HG03045 (cell line): ENCODE measurements around the gene EIF2B4.

ENCODE experiments used
- ATAC-seq: cut with Tn5 transposase; IDR thresholded peaks from one replicate; pipeline ENCODE4 v1.9.1; 2021; ENCODE audit warnings: mild to moderate bottlenecking, moderate library complexity; ENCODE audit not compliant: unreplicated experiment

EIF2B4 gene

DNA sequence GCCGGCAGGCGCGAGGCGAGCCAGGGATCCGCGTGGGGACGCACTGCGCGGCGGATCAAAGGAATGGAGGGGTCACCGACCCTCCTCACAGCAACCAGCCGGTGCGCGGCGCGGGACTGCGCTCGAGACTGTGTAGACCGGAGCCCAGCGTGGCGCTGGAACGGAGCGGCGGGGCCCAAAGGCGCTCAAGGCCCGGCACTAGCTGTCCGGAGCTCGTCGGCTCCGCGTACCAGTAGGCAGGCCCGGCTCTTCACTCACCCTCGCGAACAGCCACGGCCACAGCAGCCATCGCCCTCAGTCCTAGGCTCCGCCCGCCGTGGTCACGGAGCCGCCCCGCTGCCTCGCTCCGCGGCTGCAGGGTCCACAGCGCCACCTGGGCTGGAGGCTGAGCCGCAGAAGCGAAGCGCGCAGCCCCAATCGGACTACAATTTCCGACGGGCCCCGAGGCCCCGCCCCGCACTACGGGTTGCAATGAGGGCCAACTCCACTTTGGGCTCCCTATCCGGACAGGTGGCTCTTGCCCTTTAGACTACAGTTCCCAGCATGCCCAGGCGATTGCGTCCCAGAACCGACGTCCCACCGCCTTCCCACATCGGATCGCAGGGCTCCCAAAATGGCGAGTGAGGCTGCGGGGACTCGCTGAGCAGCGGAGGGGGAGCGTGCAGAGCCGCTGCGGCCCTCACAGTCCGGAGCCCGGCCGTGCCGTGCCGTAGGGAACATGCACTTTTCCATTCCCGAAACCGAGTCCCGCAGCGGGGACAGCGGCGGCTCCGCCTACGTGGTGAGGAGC, at the start of gene EIF2B4, which contains the start of gene SNX17:
Gene EIF2B4 (minus strand): TSS at position 313 of the 790 bp plus-strand sequence. CDS start 24 bp downstream, at position 289.
Gene SNX17 (plus strand): TSS at position 591 of the 790 bp plus-strand sequence. CDS start 128 bp downstream, at position 719.
- ATAC-seq, result peak; percentile 91

DNA sequence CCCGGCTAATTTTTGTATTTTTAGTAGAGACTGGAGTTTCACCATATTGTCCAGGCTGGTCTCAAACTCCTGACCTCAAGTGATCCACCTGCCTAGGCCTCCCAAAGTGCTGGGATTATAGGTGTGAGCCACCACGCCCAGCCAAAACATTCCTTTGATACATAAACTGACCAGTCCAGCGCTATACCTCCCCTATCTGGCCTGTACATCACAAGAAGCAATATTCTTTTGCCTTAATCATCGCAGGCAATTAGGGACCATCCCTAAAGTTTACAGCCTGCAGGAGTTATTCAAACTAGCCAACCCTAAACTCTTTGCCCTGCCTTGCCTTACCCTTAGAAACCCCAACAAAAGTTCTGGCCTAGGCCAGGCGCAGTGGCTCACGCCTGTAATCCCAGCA, 46.0 kb upstream of the EIF2B4 start:
- no peak for ATAC-seq

- ATAC-seq, result no peak
Observed at GRCh38 chr2:27412419-27413152, 42.4 kb upstream of the EIF2B4 start.

GRCh38 chr2:27409321-27410073, 39.4 kb upstream of the EIF2B4 start, which contains the start of gene PPM1G:
TSS of gene PPM1G (minus strand) at chr2:27409591. CDS start at chr2:27409422, 169 bp downstream.
- ATAC-seq, result peak; percentile 94

GRCh38 chr2:27408601-27409320, 38.6 kb upstream of the EIF2B4 start:
- ATAC-seq, result peak; percentile 35

DNA sequence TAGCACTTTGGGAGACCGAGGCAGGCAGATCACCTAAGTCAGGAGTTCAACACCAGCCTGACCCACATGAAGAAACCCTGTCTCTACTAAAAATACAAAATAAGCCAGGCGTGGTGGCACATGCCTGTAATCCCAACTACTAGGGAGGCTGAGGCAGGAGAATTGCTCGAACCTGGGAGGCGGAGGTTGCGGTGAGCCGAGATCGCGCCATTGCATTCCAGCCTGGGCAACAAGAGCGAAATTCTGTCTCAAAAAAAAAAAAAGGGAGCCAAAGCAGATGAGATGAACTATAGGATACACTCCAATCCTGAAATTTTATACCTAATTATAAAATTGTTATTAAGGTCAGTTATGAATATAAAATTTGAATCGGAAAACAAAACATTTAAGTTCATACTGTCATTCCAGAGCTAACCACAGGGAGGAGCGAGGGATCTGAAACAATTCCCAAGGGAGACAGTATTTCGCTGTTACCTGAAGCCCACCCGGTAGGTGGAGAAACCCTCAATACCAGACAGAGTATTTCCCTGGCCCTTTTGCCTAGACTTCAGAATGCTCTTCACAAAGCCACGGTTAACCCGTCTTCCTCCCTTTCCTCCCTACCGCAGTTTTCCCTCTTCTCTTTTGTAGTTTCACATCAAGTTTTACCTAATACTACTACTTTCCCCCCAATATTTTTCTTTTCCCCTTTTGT, 37.8 kb upstream of the EIF2B4 start:
- no peak for ATAC-seq

GRCh38 chr2:27400348-27401135, 30.4 kb upstream of the EIF2B4 start:
- no peak for ATAC-seq

DNA sequence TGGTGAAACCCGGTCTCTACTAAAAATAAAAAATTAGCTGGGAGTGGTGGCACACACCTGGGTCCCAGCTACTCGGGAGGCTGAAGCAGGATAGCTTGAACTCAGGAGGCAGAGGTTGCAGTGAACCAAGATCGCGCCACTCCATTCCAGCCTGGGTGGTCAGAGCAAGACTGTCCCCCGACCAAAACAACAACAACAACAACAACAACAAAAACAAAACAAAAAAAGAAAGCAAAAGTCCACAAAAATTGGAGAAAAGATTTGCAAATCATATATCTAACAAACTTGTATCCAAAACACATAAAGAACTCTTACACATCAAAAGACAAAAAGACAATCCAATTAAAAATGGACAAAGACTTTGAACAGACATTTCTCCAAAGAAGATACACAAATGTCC, 28.8 kb upstream of the EIF2B4 start:
- ATAC-seq, result no peak

DNA sequence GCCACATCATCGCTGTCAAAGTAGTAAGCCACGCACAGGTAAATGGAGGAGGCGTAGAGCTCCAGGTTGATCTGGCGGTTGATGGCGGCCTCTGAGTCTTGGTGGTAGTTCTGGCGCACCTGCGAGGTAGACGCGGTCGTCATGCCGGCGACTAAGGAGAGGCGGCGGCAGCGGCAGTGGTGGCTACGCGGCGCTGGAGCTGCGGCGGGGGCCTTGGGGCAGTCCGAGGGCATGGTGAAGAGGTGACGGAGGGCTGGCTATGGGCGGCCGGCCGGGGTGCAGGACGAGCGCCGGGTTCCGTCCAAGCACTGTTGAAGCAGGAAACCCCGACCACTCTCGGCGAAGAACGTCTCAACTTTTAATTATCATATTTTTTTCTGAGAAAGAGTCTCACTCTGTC, 23.1 kb upstream of the EIF2B4 start:
- no peak for ATAC-seq

DNA sequence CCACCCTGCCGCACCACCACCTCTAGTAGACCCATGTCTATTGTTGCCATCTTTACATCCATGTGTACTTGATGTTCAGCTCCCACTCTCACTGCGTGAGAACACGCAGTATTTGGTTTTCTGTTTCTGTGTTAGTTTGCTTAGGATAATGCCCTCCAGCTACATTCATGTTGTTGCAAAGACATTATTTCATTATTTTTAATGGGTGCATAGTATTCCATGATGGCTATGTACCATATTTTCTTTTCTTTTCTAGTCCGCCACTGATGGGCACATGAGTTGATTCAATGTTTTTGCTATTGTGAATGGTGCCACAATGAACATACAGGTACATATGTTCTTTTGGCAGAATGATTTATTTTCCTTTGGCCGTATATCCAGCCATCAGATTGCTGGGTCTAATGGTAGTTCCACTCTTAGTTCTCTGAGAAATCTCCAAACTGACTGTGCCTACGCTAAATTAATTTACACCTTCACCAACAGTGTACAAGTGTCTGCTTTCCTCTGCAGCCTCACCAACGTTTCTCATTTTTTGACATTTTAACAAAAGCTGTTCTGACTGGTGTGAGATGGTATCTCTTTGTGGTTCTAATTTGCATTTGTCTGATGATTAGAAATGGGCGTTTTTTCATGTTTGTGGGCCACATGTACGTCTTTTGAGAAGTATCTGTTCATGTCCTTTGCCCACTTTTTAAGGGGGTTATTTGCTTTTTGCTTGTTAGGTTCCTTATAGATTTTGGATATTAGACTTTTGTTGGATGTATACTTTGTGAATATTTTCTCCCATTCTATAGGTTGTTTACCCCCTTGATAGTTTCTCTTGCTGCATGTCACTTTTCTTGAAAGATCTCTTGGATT, 20.9 kb upstream of the EIF2B4 start:
- ATAC-seq, result no peak

DNA sequence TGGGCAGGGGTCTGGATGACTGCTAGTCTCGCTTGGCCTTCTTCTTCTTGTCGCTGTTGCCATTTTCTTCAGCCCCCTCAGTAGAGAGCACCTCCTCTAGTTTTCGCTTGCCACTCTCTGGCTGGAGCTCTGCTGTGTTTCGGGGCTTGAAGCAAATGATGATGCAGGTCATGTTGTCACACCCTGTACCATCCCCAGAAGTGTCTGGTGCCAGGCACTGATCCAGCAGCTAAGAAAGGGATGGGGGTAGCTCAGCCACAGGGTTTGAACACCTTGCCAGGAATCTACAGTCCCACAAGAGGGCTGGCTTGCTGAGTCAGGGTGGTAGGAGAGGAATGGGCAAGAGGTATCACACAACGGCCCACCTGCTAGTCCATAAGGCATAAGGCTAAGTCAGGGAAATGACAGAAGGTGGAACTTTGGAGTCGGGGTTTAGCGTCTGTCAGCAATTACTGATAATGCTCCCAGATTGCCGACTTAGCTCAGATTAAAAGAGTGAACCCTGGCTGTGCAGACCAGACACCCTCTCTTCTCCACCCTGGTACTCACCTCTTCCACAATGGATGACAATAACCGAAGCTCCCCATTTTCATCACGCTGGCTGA, 11.5 kb upstream of the EIF2B4 start:
- no peak for ATAC-seq

DNA sequence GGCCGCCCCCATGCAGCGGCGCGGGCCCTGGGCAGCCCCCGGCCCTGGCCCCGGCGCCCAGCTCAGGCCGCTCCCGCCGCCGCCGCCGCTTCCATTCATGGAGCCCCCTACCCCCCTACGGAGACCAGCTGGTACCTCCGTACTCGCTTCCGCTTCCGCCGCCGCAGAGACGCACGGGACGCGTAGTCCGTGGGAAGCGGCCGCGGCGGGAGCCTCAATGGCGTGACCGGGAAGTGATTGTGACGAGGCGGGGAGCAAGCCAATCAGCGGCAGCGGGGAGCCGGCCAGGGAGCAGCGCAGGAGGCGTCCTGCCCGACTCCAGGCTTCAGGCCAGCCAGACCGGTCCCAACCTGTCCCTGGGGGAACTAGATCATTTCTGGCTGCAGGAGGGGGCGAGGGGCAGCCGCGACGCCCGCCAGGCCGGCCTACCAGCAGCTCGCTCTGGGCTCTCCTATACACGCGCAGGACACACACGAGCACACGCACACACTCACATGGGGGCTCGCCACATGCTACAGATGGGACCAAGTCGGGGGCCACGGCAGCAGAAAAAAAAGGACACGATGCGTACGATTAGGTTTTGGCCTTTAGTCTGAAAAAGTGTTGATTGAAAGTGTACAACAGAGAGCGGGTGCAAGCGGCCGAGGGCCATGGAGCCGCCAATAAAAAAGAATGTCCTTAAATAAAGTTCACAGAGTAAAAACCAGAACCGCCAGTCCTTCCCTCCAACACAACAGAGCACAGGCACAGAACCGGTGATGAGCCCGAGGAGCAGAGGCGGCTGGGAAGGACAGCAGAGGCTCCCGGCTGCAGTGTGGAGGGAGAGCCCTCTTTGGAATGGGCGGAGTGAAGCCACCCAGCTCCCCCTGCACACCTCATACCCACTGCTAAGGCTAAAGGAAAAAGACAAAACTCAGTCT, 10.7 kb upstream of the EIF2B4 start, which contains the start of gene ZNF513:
Gene ZNF513 (minus strand): TSS at position 109 of the 920 bp plus-strand sequence. CDS start 208 bp downstream, outside the sequence.
- peak; percentile 76 for ATAC-seq

DNA sequence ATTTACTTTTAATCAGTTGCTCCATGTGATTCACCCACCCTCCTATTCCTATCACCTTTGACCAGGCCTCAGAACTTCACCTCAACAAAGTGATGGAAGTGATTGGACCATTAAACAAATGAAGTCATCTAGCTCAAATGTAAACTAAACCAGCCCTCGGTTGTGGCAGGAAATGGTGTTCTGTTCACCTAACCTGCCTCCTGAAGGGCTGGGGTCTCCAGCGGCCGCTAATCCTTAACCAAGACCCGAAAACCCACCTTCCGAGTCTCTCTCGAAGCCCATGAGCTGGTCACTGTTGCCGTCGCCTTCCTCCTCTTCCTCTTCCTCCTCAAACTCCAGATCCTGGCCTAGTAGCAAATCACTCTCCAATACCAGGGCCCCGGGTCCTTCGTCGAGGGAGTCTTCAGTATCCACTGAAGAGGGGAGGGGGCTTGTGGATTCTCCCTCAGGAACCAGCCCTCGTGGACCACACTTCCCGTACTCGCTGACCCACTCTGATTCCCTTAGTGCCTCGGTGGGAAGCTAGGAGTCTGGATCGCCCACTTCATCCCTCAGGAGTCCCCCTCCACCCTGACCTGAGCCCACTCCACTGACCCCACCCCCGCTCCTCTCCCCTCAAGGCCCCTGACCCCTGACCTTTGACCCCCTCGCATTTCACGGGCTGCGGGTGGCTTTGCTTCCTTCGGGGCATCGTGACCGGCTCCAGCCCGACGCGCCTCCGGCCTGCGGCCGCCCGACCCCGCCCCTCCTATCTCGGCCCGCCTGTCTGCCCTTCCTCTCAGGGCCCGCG, 9.9 kb upstream of the EIF2B4 start:
- ATAC-seq, result no peak

DNA sequence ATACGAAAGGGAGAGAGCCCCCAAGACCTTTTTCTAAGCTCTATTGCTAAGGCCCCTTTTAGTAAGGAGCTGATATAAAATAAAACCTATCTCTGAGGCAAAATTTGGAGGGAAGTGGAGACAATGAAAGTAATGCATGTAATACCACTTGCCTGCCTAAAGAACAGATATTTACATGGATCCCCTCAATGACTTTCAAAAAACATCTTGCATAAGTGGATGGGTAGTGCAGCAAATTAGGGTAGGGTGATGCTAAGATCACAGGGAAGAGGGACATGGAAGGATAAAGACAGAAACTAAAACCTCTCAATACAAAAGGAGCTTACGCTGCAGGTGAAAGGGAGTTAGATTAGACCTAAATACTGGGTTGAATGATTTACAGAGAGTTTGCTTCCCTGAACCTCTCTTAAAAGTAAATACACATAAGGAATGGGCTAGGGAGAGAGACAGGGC, 9.3 kb upstream of the EIF2B4 start:
- no peak for ATAC-seq

DNA sequence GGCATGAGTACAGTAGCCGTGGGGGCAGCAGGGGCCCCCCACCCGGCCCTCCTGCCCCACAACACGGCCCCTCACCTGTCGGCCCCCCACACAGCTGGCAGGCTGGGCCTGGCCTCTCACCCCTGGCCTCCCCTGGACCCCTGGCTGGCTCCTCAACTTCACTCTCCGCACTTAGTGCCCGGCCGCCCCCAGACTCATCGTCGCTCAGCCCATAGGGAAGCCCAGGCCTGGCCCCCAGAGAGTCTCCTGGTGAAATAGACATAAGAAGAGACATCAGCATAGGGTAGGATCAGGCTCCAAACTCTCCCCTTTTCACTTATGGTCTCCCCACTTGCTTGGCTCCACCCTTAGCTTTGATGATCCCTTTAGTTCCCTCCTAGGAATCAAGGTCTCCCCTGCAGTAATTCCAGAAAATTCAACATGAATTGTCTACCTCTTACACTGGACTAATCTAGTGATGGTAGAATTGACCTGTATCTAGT, 8.7 kb upstream of the EIF2B4 start:
- ATAC-seq, result no peak
